Activated CD4-positive, CD25-positive, alpha-beta regulatory T cell (primary cell): ENCODE measurements around the gene DAP3.
"Not testable (repeated sequence)": the region's sequence is repeated elsewhere in the genome, so short reads cannot be mapped to it uniquely, and the experiment has no call there.

Experiments used
- DNase-seq, 4 experiments: peaks; one replicate each; lab custom pipeline; 2025; lab: John Stamatoyannopoulos, UW

The DAP3 gene

DNA sequence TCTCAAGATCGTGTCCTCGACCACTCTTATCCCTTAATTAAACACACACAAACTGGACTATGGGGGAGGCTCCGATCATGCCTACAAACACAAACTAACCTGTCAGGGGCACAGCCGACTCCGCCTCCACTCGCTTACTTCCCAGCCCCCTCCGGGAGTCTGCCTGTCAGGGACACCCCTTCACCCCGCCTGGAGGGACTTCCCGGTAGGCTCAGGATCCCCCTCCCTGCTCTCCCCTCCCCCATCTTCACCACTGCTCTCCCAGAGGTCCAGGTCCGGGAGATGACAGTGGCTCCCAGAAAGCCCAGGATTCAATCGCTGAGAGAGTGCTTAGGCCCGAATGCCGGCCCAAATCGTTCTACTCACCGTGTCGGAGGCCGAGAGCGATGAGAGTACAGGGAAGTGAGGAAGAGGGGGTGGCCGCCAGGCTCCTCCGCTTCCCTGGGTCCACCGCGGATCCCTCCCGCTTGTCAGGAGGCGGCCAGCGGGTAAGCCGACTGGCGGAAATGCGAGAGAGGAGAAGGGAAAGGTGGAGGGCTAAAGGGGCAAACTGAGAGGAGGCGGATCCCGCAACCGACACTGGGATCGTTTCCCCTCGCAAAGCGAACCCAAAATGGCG is 1.1 kb upstream of the DAP3 start:
- not testable (repeated sequence) for DNase-seq

DNA sequence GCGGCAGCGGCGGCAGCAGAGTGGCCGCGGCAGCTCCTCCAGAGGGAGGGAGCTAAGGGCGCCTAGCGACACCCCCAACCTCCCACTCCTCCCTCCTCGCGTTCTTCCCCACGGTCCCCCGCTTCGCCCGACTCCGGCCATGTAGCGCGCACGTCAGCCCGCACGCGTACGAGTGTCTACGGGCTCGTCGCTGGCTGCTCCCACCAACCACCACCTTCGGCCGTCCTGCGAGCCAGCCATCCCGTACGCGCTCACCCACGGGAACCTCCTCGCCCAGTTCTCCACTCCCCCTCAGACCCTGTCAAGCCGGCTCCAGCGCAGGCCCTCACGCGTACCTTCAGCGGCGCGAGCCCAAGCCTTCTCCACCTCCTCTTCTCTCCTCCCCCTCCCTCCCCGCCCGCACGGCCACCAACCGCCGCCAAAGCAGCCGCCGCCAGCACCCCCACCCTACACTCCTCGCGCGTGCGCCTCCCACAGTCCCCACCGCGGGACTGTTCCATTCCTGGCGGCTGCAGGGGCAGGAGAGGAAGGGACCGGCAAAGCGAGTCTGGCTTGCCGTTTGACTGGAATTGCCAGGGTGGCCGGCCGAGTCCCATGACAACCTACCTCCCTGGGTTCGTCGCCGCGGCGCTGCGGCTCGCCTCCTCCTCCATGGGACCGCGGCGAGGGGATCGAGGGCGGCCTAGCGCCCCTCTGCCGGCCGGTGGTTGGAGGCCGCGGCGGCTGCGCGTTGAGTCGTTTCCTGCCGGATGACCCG is 389 bp upstream of the DAP3 start, which contains the start of gene YY1AP1:
TSS of gene YY1AP1 (minus strand) at position 451 of the 757 bp plus-strand sequence. CDS start 8,338 bp downstream, outside the sequence.
- peak; percentile 76 to 87 (median 84) for DNase-seq

GRCh38 chr1:155691992-155692528 is 3.2 kb downstream of the DAP3 start:
- DNase-seq, result no peak

- no peak for DNase-seq
These were observed 5.3 kb downstream of the DAP3 start for GRCh38 chr1:155694167-155694566.

- DNase-seq, result no peak
These were observed 6.2 kb downstream of the DAP3 start for GRCh38 chr1:155695072-155695471.

- no peak for DNase-seq
These were observed 6.7 kb downstream of the DAP3 start for GRCh38 chr1:155695608-155696007.

DNA sequence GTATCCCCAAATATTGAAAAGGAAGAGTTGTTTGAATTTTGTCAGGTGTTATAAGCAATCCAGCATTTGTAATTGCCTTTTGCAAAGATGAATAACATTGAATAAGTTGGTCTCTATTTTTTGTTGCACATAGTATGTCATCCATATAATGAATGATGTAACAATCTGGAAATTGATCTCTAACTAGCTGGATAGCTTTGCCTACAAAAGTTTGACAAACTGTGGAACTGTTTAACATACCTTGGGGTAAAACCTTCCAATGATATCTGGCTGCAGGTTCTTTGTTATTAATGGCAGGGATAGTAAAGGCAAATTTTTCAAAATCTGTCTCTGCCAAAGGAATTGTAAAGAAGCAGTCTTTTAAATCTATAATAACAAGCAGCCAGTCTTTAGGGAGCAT is 7.6 kb downstream of the DAP3 start:
- DNase-seq, result no peak

DNA sequence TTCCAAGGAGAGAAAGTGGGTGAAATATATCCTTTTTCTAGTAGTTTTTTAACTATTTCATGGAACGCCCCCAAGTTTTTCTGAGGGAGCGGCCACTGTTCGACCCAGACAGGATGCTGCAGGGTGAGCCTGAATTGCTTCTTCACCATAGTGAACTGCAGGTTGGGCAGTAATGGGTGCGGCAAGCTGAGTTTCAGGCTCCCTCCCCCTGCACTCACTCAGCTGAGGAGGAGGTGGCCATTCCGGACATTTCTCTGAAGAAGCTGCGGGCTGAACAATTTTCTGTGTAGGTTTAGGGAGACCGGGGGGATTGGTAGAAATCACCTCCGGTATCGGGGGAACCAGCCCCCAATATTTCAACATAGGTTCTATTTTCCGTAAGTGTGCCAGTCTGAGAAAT is 8.2 kb downstream of the DAP3 start:
- no peak for DNase-seq

DNA sequence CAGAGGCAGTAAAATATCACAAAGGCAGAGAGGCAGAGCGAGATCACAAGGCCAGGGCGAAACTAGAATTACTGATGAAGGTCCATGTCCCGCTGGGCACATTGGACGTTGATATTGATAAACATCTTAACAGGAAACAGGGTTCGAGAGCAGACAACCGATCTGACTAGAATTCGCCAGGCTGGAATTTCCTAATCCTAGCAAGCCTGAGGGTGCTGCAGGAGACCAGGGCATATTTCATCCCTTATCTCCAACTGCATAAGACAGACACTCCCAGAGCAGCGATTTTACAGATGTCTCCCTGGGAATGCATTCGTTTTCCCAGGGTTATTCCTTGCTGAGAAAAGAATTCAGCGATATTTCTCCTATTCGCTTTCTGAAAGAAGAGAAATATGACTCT is 8.7 kb downstream of the DAP3 start:
- DNase-seq, result not testable (repeated sequence)

GRCh38 chr1:155698382-155699038 is 9.6 kb downstream of the DAP3 start:
- DNase-seq, result no peak

DNA sequence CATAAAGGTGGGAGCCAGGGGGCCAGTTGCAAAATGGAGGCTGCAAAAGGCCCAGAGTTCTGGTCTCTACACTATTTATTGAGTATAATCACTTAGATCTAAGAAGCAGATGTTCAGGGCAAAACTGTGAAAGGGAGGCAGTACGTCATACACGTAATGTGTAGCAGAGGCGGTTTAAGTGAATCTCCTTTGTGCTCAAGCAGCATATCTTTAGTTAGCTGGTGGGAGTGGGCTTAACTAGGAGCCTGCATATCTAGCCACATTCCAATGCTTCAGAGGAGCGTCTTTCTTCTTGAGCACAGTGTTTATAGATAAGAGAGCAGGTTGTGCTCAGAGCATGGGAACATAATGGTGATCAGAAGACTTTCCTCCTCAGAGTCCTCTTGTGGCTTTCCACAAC is 10.2 kb downstream of the DAP3 start:
- not testable (repeated sequence) for DNase-seq

GRCh38 chr1:155701675-155702074 is 12.8 kb downstream of the DAP3 start:
- not testable (repeated sequence) for DNase-seq

- no peak for DNase-seq
These were observed 14.3 kb downstream of the DAP3 start for GRCh38 chr1:155703216-155703615.

- DNase-seq, result not testable (repeated sequence)
These were observed 15.5 kb downstream of the DAP3 start for GRCh38 chr1:155704414-155704813.

- no peak for DNase-seq
These were observed 17.2 kb downstream of the DAP3 start for GRCh38 chr1:155706139-155706538.

DNA sequence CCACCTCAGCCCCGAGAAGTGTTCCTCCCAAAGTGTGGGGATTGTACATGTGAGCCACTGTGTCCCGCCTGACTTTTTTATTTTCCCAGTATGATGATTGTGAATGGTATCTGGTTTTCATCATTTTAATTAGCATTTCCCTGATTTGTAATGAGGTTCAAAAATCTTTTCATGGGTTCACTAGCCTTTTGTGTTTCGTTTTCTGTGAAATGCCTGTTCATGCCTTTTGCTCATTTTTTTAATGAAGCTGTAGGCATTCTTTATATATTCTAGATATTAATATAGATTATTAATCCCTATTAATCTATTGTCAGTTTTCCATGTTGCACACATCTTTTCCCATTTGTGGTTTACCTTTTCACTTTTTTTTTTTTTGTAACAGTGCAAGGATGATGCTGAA is 20.5 kb downstream of the DAP3 start:
- DNase-seq, result no peak

- not testable (repeated sequence) for DNase-seq
These were observed 22.6 kb downstream of the DAP3 start for GRCh38 chr1:155711457-155711856.

DNA sequence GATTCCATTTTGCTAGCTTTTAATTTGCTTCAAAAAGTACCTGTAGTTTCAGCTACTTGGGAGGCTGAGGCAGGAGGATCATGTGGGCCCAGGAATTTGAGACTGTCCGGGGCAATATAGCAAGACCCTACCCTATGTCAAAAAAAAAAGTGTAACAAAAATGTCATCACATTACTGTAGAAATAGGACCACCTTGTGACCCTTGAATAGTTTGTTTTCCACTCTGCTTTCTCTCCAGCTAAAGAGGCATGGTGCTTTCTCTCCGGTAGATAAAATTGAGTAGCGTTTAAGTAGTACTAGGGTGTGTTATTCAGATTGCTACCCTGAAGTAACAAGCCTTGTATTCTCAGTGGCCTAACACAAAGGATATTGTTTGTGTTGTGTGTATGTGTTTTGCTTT is 23.7 kb downstream of the DAP3 start:
- DNase-seq, result not testable (repeated sequence)

DNA sequence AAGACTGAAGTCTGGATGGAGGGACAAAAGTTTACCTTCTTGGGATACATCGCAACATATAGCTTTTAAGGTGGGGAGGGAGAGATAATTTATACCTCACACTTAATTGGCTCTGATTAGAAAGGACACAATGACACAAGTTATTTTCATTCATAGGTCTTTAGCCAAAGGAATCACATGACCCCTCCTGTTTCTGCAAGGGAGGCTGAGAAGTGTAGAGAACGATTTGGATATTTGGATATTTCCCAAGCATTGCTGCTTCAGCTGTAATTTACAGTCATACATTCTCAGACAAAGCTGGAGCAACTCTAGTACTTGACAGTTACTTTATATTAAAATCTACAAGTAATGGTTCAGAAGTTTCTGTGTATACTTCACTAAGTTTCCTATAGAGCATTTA is 24.2 kb downstream of the DAP3 start:
- no peak for DNase-seq

- not testable (repeated sequence) for DNase-seq
These were observed 26.2 kb downstream of the DAP3 start for GRCh38 chr1:155715056-155715455.

GRCh38 chr1:155715777-155716176 is 26.9 kb downstream of the DAP3 start:
- DNase-seq, result no peak

GRCh38 chr1:155717041-155717440 is 28.1 kb downstream of the DAP3 start:
- DNase-seq, result no peak
